ENCODE data around the gene CEP295NL. TPM values are rescaled to one million over a fixed set of nuclear protein-coding genes. Genes with fewer than 3 reads are reported as not detected.
A peak's percentile ranks its signal among the peaks of the same experiment; 100 is the strongest.

Gene CEP295NL
- total and polyA plus RNA-seq, 2 of the 13 experiments (the other 11 are each of a cell fraction or from before 2014, with no cell fraction given) = not detected

DNA sequence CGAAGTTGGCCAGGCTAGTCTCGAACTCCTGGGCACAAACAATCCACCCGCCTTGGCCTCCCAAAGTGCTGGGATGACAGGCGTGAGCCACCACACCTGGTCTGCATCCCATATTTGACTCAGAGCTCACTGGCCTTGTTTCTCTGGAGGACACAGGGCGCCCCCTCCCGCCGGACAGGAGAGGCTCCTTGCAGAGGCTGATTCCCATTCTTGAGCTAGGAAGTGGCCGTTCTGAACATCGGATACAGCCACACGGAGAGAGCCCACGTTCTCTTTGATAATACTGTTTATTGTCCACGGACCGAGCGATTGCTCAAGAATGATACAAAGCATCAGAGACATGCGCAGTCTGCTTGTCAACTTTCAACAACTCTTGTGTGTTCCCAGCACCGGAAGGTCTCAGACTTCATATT lies 50.3 kb downstream of the CEP295NL start:
- Histone ChIP-seq H3K4me1 (ENCODE audit: insufficient read depth, low read length) (0 out of 2 replicates have a peak, but pooled peaks cover 6% of the 10 kb centered on the region), H3K27me3 (ENCODE audit: control insufficient read depth in 1 of 2, insufficient read depth in 2 of 2, low read length in 2 of 2) (no peaks in the 10 kb centered on the region), H3K9me3 (ENCODE audit: low read length) (no peaks in the 10 kb centered on the region), H3K4me2 (ENCODE audit: low read depth, low read length) (peak overlapping the region; percentile 21; the same call in 1 of the 2 replicates), H3K27ac (ENCODE audit: extremely low read length, insufficient read depth, low read length) (no peak overlapping the region), H4K20me1 (ENCODE audit: insufficient read depth, low read length) (no peaks in the 10 kb centered on the region), H3K36me3 (replicated peaks in 1 of 2; ENCODE audit: control insufficient read depth in 1 of 2, insufficient read depth in 2 of 2, low read length in 2 of 2) (0 out of 5 replicates have a peak, but pooled peaks cover 0 to 5% of the 10 kb centered on the region in 2 experiments), H2AFZ (ENCODE audit: low read length) (no peak overlapping the region), H3K79me2 (ENCODE audit: insufficient read depth, low read length) (no peaks in the 10 kb centered on the region), H3K4me3 (replicated peaks in 1 of 3; ENCODE audit: insufficient read depth in 1 of 3, low read depth in 2 of 3, low read length in 3 of 3) (no peak overlapping the region; a peak in 1 of 6 replicates), H3K9ac (ENCODE audit: insufficient read depth, low read depth, low read length) (no peak overlapping the region)
- no TSS peak for BruUV-seq (replicated peaks)
- ChIA-PET POLR2A (interaction anchor here (0.7 to 1.6 kb wide), 6 partner anchors 9 to 356 kb away, joined by 3 to 6 read pairs (median 3); no protein-coding TSS in a partner anchor), CTCF (ENCODE audit: low intra/inter-chr PET ratio, low total read pairs) (interaction anchor here (1.3 kb wide), 1 partner anchor 108 kb away, joined by 3 read pairs; no protein-coding TSS in a partner anchor)
- DNase-seq (ENCODE audit: low spot score) (peak; percentile 48), ATAC-seq (peak; percentile 80), FAIRE-seq (peak; percentile 87)
- in situ Hi-C loops (cut with HindIII; ENCODE audit: extremely low pct_ligation_motif_present, low pct_unique_long_range_greater_than_20kb) = no loop called here
- 51% methylated on average over 12 of the region's 16 CpGs for WGBS (ENCODE audit: low lambda C conversion rate)
- intact Hi-C loops (cut with micrococcal nuclease; ENCODE audit: unreplicated experiment) = no loop called here
- TF ChIP-seq EED (CRISPR knock-in tag; IDR thresholded peaks at IDR 0.05) (no peak), RAD51 (IDR thresholded peaks at IDR 0.05; ENCODE audit: borderline replicate concordance) (no peak), ZNF724P (CRISPR knock-in tag; IDR thresholded peaks at IDR 0.05; ENCODE audit: borderline replicate concordance) (no peak), ZNF768 (CRISPR knock-in tag; IDR thresholded peaks at IDR 0.05) (no peak), HMG20B (CRISPR knock-in tag; conservative IDR thresholded peaks at IDR 0.05) (no peak), JARID2 (CRISPR knock-in tag; IDR thresholded peaks at IDR 0.05; ENCODE audit: insufficient replicate concordance) (no peak), KDM2A (CRISPR knock-in tag; IDR thresholded peaks at IDR 0.05; ENCODE audit: borderline replicate concordance, low read depth) (peak; percentile 59; the same call in 1 of the 2 replicates)
- TF ChIP-seq, protein P1, sequence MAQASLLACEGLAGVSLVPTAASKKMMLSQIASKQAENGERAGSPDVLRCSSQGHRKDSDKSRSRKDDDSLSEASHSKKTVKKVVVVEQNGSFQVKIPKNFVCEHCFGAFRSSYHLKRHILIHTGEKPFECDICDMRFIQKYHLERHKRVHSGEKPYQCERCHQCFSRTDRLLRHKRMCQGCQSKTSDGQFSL (CRISPR knock-in tag; IDR thresholded peaks at IDR 0.05) = no peak
- TF ChIP-seq, protein P2, sequence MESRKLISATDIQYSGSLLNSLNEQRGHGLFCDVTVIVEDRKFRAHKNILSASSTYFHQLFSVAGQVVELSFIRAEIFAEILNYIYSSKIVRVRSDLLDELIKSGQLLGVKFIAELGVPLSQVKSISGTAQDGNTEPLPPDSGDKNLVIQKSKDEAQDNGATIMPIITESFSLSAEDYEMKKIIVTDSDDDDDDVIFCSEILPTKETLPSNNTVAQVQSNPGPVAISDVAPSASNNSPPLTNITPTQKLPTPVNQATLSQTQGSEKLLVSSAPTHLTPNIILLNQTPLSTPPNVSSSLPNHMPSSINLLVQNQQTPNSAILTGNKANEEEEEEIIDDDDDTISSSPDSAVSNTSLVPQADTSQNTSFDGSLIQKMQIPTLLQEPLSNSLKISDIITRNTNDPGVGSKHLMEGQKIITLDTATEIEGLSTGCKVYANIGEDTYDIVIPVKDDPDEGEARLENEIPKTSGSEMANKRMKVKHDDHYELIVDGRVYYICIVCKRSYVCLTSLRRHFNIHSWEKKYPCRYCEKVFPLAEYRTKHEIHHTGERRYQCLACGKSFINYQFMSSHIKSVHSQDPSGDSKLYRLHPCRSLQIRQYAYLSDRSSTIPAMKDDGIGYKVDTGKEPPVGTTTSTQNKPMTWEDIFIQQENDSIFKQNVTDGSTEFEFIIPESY (CRISPR knock-in tag; IDR thresholded peaks at IDR 0.05) = no peak
- TF ChIP-seq, protein P3, sequence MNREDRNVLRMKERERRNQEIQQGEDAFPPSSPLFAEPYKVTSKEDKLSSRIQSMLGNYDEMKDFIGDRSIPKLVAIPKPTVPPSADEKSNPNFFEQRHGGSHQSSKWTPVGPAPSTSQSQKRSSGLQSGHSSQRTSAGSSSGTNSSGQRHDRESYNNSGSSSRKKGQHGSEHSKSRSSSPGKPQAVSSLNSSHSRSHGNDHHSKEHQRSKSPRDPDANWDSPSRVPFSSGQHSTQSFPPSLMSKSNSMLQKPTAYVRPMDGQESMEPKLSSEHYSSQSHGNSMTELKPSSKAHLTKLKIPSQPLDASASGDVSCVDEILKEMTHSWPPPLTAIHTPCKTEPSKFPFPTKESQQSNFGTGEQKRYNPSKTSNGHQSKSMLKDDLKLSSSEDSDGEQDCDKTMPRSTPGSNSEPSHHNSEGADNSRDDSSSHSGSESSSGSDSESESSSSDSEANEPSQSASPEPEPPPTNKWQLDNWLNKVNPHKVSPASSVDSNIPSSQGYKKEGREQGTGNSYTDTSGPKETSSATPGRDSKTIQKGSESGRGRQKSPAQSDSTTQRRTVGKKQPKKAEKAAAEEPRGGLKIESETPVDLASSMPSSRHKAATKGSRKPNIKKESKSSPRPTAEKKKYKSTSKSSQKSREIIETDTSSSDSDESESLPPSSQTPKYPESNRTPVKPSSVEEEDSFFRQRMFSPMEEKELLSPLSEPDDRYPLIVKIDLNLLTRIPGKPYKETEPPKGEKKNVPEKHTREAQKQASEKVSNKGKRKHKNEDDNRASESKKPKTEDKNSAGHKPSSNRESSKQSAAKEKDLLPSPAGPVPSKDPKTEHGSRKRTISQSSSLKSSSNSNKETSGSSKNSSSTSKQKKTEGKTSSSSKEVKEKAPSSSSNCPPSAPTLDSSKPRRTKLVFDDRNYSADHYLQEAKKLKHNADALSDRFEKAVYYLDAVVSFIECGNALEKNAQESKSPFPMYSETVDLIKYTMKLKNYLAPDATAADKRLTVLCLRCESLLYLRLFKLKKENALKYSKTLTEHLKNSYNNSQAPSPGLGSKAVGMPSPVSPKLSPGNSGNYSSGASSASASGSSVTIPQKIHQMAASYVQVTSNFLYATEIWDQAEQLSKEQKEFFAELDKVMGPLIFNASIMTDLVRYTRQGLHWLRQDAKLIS (CRISPR knock-in tag; IDR thresholded peaks at IDR 0.05) = no peak
- TF ChIP-seq, protein P4, sequence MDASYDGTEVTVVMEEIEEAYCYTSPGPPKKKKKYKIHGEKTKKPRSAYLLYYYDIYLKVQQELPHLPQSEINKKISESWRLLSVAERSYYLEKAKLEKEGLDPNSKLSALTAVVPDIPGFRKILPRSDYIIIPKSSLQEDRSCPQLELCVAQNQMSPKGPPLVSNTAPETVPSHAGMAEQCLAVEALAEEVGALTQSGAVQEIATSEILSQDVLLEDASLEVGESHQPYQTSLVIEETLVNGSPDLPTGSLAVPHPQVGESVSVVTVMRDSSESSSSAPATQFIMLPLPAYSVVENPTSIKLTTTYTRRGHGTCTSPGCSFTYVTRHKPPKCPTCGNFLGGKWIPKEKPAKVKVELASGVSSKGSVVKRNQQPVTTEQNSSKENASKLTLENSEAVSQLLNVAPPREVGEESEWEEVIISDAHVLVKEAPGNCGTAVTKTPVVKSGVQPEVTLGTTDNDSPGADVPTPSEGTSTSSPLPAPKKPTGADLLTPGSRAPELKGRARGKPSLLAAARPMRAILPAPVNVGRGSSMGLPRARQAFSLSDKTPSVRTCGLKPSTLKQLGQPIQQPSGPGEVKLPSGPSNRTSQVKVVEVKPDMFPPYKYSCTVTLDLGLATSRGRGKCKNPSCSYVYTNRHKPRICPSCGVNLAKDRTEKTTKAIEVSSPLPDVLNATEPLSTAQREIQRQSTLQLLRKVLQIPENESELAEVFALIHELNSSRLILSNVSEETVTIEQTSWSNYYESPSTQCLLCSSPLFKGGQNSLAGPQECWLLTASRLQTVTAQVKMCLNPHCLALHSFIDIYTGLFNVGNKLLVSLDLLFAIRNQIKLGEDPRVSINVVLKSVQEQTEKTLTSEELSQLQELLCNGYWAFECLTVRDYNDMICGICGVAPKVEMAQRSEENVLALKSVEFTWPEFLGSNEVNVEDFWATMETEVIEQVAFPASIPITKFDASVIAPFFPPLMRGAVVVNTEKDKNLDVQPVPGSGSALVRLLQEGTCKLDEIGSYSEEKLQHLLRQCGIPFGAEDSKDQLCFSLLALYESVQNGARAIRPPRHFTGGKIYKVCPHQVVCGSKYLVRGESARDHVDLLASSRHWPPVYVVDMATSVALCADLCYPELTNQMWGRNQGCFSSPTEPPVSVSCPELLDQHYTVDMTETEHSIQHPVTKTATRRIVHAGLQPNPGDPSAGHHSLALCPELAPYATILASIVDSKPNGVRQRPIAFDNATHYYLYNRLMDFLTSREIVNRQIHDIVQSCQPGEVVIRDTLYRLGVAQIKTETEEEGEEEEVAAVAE (CRISPR knock-in tag; IDR thresholded peaks at IDR 0.05; ENCODE audit: borderline replicate concordance) = no peak

All from HepG2 (cell line).